HCT116 (cell line): ENCODE measurements around the gene PRSS36.
A peak's percentile ranks its signal among the peaks of the same experiment; 100 is the strongest.

Source experiments
- CEBPB ChIP-seq: IDR thresholded peaks from 2 replicates; pipeline ENCODE4 v1.6.1; 2012; ENCODE audit warnings: low read depth
- EZH2 ChIP-seq: fragments of 200-600 bp; sonication (generic); IDR thresholded peaks from 2 replicates; pipeline ENCODE4 v1.6.1; 2017; ENCODE audit warnings: antibody characterized with exemption, mixed run types
- EZH2phosphoT487 ChIP-seq: fragments of 200-600 bp; IDR thresholded peaks from 2 replicates; pipeline ENCODE4 v1.6.1; 2018; ENCODE audit warnings: antibody characterized with exemption, borderline replicate concordance
- MAX ChIP-seq: IDR thresholded peaks from 2 replicates; pipeline ENCODE4 v1.6.1; 2012
- POLR2A ChIP-seq: IDR thresholded peaks from 2 replicates; pipeline ENCODE4 v1.7.0; 2011; ENCODE audit warnings: borderline replicate concordance; ENCODE audit not compliant: insufficient read depth, insufficient read length; ENCODE audit errors: extremely low read depth
- POLR2AphosphoS5 ChIP-seq: IDR thresholded peaks from 2 replicates; pipeline ENCODE4 v1.6.1; 2011; ENCODE audit warnings: mild to moderate bottlenecking, low read depth, low read length, moderate library complexity
- RAD21 ChIP-seq: IDR thresholded peaks from 2 replicates; pipeline ENCODE4 v1.6.1; 2012; ENCODE audit warnings: low read depth, mild to moderate bottlenecking
- SIN3A ChIP-seq: IDR thresholded peaks from 2 replicates; pipeline ENCODE4 v1.6.1; 2012; ENCODE audit warnings: low read depth
- SP1 ChIP-seq: IDR thresholded peaks from 2 replicates; pipeline ENCODE4 v1.6.1; 2012; ENCODE audit warnings: low read depth
- ZFX ChIP-seq: fragments of 450-650 bp; IDR thresholded peaks from 2 replicates; pipeline ENCODE4 v1.6.1; 2017
- ZNF274 ChIP-seq: fragments of 200-500 bp; sonication (Bioruptor generic); IDR thresholded peaks from 2 replicates; pipeline ENCODE4 v1.6.1; 2014; ENCODE audit warnings: mild to moderate bottlenecking, low read depth, low read length, inconsistent platforms
- TF ChIP-seq, protein P1 (sequence below), 3 experiments: fragments of 200-600 bp in 1 of 3; sonication (generic) in 1 of 3; IDR thresholded peaks in 2 of 3; conservative IDR thresholded peaks in 1 of 3; 2 replicates each; pipeline ENCODE4 v1.5.1; 2012 to 2017; ENCODE audit warnings: low read depth in 2 of 3, low read length in 2 of 3, antibody characterized with exemption in 1 of 3, borderline replicate concordance in 1 of 3, control low read depth in 1 of 3, mild to moderate bottlenecking in 1 of 3, mixed read lengths in 1 of 3, mixed run types in 1 of 3, moderate library complexity in 1 of 3; ENCODE audit not compliant: insufficient read depth in 1 of 3
- TF ChIP-seq, protein P2 (sequence below): IDR thresholded peaks from 2 replicates; pipeline ENCODE4 v1.6.1; 2012; ENCODE audit warnings: low read depth

DNA sequence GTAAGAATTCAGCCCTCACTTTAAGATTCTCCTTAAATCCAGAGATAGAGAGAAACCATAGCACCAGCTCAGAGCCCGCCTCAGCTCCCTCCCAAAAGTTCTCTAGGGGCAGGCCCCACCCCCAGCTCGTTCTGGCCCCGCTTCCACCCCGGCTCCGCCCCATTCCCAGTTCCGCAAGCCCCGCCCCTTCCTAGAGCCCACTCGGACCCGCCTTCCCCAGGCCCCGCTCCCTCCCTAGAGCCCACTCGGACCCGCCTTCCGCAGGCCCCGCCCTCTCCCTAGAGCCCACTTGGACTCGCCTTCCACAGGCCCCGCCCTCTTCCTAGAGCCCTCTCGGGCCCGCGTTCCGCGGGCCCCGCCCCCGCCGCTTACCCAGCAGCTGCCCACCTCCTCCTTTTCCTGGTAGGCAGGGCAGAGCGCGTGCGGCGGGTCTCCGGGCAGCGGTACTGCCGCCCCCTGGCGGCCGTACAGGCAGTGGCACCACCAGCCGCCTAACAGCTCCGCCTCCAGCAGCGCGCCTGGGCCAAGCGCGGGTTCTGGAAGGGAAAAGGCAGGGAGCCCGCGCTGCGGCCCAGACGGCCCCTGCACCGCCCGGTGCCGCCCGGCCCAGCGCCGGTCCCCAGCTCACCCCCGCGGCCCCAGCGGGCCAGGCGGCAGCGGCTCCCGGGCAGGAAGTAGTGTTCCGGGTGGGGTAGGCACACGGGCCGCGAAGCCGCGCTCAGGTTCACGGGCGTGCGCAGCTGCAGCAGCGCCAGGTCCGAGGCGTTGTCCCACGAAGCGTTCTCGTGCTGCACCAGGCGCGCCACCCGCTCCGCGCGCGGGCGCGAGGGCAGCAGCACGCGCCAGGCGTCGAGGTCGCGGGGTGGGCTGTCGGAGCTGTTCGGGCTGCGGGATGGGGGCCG is 7.5 kb downstream of the PRSS36 start:
- TF ChIP-seq POLR2A, result no peak
- TF ChIP-seq POLR2AphosphoS5, result peak; percentile 7; the same call in 1 of the 2 replicates
- TF ChIP-seq, protein P1, sequence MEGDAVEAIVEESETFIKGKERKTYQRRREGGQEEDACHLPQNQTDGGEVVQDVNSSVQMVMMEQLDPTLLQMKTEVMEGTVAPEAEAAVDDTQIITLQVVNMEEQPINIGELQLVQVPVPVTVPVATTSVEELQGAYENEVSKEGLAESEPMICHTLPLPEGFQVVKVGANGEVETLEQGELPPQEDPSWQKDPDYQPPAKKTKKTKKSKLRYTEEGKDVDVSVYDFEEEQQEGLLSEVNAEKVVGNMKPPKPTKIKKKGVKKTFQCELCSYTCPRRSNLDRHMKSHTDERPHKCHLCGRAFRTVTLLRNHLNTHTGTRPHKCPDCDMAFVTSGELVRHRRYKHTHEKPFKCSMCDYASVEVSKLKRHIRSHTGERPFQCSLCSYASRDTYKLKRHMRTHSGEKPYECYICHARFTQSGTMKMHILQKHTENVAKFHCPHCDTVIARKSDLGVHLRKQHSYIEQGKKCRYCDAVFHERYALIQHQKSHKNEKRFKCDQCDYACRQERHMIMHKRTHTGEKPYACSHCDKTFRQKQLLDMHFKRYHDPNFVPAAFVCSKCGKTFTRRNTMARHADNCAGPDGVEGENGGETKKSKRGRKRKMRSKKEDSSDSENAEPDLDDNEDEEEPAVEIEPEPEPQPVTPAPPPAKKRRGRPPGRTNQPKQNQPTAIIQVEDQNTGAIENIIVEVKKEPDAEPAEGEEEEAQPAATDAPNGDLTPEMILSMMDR (IDR thresholded peaks at IDR 0.05 in 2 of 3, conservative IDR thresholded peaks at IDR 0.05 in 1 of 3; ENCODE audit: borderline replicate concordance in 1 of 3, insufficient read depth in 1 of 3, low read depth in 2 of 3, low read length in 2 of 3), result peak in 2 of 3 experiments; percentile 84 to 96; a peak in 4 of 6 replicates
- no peak for TF ChIP-seq MAX
- TF ChIP-seq CEBPB, result no peak
- TF ChIP-seq SIN3A, result no peak
- no peak for TF ChIP-seq EZH2phosphoT487
- no peak for TF ChIP-seq EZH2
- TF ChIP-seq RAD21, result no peak
- TF ChIP-seq ZNF274, result no peak
- peak; percentile 43; the same call in 1 of the 2 replicates for TF ChIP-seq ZFX
- TF ChIP-seq, protein P2, sequence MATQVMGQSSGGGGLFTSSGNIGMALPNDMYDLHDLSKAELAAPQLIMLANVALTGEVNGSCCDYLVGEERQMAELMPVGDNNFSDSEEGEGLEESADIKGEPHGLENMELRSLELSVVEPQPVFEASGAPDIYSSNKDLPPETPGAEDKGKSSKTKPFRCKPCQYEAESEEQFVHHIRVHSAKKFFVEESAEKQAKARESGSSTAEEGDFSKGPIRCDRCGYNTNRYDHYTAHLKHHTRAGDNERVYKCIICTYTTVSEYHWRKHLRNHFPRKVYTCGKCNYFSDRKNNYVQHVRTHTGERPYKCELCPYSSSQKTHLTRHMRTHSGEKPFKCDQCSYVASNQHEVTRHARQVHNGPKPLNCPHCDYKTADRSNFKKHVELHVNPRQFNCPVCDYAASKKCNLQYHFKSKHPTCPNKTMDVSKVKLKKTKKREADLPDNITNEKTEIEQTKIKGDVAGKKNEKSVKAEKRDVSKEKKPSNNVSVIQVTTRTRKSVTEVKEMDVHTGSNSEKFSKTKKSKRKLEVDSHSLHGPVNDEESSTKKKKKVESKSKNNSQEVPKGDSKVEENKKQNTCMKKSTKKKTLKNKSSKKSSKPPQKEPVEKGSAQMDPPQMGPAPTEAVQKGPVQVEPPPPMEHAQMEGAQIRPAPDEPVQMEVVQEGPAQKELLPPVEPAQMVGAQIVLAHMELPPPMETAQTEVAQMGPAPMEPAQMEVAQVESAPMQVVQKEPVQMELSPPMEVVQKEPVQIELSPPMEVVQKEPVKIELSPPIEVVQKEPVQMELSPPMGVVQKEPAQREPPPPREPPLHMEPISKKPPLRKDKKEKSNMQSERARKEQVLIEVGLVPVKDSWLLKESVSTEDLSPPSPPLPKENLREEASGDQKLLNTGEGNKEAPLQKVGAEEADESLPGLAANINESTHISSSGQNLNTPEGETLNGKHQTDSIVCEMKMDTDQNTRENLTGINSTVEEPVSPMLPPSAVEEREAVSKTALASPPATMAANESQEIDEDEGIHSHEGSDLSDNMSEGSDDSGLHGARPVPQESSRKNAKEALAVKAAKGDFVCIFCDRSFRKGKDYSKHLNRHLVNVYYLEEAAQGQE, result no peak
- no peak for TF ChIP-seq SP1
